DND-41 (cell line): ENCODE measurements around the gene SEPTIN5.

Source experiments
- ATAC-seq: fragments of 200-7000 bp; cut with Tn5 transposase; 3 replicates; pipeline ENCODE4 v1.9.1; 2021; ENCODE audit warnings: low read depth; ENCODE audit not compliant: insufficient read depth
- DNase-seq: peaks from one replicate; pipeline ENCODE4 v3.0.0-alpha.2; 2020
- H2AFZ ChIP-seq: 2 replicates; pipeline ENCODE4 v1.6.0; 2012; ENCODE audit warnings: low read depth, low read length
- H3K27ac ChIP-seq: 2 replicates; pipeline ENCODE4 v1.5.1; 2012; ENCODE audit warnings: low read length, inconsistent platforms
- H3K27me3 ChIP-seq: fragments of 200-600 bp; sonication (generic); 2 replicates; pipeline ENCODE4 v1.6.0; 2012; ENCODE audit warnings: low read length, mild to moderate bottlenecking, inconsistent platforms; ENCODE audit not compliant: insufficient read depth, poor library complexity
- H3K36me3 ChIP-seq: 2 replicates; pipeline ENCODE4 v1.5.1; 2012; ENCODE audit warnings: low read length, inconsistent platforms; ENCODE audit not compliant: insufficient read depth
- H3K4me1 ChIP-seq: 2 replicates; pipeline ENCODE4 v1.5.1; 2012; ENCODE audit warnings: mild to moderate bottlenecking, low read length; ENCODE audit not compliant: insufficient read depth
- H3K4me2 ChIP-seq: 2 replicates; pipeline ENCODE4 v1.6.0; 2012; ENCODE audit warnings: mild to moderate bottlenecking, moderate library complexity, low read length, inconsistent platforms; ENCODE audit not compliant: insufficient read depth
- H3K4me3 ChIP-seq, 2 experiments: fragments of 200-600 bp in 1 of 2; shearing (Covaris generic) in 1 of 2; 2 replicates each; pipeline ENCODE4 v1.5.1; 2012 to 2016; ENCODE audit warnings: inconsistent platforms in 2 of 2, low read length in 2 of 2, mild to moderate bottlenecking in 2 of 2, low read depth in 1 of 2, moderate library complexity in 1 of 2
- H3K79me2 ChIP-seq: 2 replicates; pipeline ENCODE4 v1.6.0; 2012; ENCODE audit warnings: low read length, inconsistent platforms; ENCODE audit not compliant: insufficient read depth
- H3K9ac ChIP-seq: 2 replicates; pipeline ENCODE4 v1.6.0; 2012; ENCODE audit warnings: low read depth, mild to moderate bottlenecking, inconsistent platforms, low read length, moderate library complexity
- H3K9me3 ChIP-seq: 2 replicates; pipeline ENCODE4 v1.5.1; 2012; ENCODE audit warnings: low read length, moderate library complexity, mild to moderate bottlenecking, inconsistent platforms; ENCODE audit not compliant: insufficient read depth, severe bottlenecking
- H4K20me1 ChIP-seq: 2 replicates; pipeline ENCODE4 v1.6.0; 2012; ENCODE audit warnings: low read length; ENCODE audit not compliant: insufficient read depth
- EZH2 ChIP-seq: IDR thresholded peaks from 3 replicates; pipeline ENCODE4 v1.6.1; 2012; ENCODE audit warnings: borderline replicate concordance, low read depth, mild to moderate bottlenecking, moderate library complexity, low read length, inconsistent platforms; ENCODE audit not compliant: severe bottlenecking
- TF ChIP-seq, protein P1 (sequence below): IDR thresholded peaks from 2 replicates; pipeline ENCODE4 v1.5.1; 2012; ENCODE audit warnings: borderline replicate concordance, low read length, moderate library complexity, mild to moderate bottlenecking; ENCODE audit not compliant: poor library complexity, severe bottlenecking; ENCODE audit errors: extremely low read depth

SEPTIN5 gene

DNA sequence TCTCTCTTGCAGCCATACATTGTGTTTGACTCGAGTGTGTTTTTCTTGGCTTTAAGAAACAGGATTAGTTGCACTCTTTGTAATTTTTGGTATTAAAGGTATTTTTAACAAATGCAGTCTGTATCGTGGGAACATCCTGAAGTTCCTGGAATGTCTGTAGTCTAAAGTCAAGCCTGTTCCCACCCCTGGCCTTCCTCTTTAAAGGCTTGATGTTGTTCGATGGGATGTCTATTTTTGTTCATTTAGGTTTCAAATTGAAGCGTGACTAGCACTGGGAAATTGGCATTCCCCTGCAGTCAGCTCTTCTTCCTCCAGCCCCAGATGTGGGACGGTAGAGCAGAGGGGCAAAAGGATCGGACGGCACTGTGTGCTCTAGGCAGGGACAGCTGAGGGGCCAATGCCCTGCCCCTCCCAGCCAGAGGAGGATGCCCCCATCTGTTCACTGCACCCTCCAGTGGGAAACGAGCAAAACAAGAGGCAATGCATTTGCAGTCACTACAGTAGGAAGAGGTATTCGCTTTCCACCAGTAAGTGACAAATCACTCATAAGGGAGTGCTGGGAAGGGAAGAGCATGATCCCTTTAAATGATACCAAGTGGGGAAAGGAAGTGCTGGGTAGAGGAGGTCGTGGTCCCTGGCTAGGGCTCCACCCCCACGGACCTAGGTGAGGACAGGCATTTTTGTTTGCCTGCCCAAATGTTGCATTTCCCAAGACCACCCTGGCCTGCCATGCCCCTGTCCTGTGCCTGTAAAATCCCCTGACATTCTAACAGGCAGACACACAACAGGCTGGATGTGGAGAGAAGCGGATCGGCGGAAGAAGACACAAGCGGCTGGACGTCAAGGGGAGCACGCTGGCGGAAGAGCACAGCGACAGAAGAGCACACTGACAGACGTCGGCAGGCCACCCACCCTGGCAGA lies 47.4 kb upstream of the SEPTIN5 start:
- ATAC-seq (no peak), DNase-seq (no peak)
- Histone ChIP-seq H3K4me1 (no peaks in the 10 kb centered on the region), H3K9ac (no peak overlapping the region), H2AFZ (no peak overlapping the region), H3K79me2 (no peaks in the 10 kb centered on the region), H3K36me3 (no peaks in the 10 kb centered on the region), H3K9me3 (no peaks in the 10 kb centered on the region), H3K27me3 (no peaks in the 10 kb centered on the region), H3K4me3 (no peak overlapping the region), H4K20me1 (no peaks in the 10 kb centered on the region; the same call in 1 of the 2 replicates), H3K27ac (no peak overlapping the region), H3K4me2 (no peak overlapping the region)
- TF ChIP-seq, protein P1, sequence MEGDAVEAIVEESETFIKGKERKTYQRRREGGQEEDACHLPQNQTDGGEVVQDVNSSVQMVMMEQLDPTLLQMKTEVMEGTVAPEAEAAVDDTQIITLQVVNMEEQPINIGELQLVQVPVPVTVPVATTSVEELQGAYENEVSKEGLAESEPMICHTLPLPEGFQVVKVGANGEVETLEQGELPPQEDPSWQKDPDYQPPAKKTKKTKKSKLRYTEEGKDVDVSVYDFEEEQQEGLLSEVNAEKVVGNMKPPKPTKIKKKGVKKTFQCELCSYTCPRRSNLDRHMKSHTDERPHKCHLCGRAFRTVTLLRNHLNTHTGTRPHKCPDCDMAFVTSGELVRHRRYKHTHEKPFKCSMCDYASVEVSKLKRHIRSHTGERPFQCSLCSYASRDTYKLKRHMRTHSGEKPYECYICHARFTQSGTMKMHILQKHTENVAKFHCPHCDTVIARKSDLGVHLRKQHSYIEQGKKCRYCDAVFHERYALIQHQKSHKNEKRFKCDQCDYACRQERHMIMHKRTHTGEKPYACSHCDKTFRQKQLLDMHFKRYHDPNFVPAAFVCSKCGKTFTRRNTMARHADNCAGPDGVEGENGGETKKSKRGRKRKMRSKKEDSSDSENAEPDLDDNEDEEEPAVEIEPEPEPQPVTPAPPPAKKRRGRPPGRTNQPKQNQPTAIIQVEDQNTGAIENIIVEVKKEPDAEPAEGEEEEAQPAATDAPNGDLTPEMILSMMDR = no peak
- no peak for TF ChIP-seq EZH2

DNA sequence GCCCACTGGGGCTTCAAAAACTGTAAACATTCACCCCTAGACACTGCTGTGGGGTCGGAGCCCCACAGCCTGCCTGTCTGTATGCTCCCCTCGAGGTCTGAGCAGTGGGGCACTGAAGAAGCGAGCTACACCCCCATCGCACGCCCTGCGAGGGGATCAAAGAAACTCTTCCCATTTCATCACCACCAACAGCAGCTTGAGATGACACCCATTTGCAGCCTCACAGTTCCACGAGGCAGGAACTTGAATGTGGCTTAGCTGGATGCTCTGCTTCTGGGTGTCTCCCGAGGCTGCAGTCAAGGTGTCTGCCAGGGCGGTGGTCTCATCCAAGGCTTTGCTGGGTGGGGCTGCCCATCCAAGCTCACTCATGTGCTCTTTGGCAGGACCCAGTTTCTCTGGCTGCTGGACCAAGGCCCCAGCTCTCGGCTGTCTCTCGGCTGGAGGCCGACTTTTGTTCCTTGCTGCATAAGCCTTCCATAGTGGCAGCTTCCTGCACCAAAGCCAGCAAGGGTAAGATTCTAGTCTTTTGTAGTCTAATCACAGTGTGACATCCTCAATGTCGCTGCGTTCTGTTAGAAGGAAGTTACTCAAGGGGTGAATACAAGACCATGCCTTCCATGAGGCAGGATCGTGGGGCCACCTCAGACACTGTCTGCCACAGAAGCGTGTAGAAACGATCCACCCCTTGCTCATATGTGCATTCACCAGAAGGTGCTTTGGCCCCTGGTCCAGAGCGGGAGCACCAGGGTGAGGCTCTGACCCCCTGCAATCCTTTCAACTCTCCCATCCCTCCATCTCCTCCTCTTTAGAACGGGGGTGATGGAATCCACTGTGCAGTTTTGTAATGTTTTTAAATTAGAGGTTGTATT lies 46.2 kb upstream of the SEPTIN5 start:
- Histone ChIP-seq H3K27me3 (no peaks in the 10 kb centered on the region), H3K9ac (no peak overlapping the region), H3K79me2 (no peaks in the 10 kb centered on the region), H3K27ac (no peak overlapping the region), H2AFZ (no peak overlapping the region), H3K36me3 (no peaks in the 10 kb centered on the region), H3K4me3 (no peak overlapping the region), H3K9me3 (no peaks in the 10 kb centered on the region), H4K20me1 (no peaks in the 10 kb centered on the region; the same call in 1 of the 2 replicates), H3K4me1 (no peaks in the 10 kb centered on the region), H3K4me2 (no peak overlapping the region)
- no peak for TF ChIP-seq EZH2
- TF ChIP-seq, protein P1 = no peak
- DNase-seq (no peak), ATAC-seq (no peak)

DNA sequence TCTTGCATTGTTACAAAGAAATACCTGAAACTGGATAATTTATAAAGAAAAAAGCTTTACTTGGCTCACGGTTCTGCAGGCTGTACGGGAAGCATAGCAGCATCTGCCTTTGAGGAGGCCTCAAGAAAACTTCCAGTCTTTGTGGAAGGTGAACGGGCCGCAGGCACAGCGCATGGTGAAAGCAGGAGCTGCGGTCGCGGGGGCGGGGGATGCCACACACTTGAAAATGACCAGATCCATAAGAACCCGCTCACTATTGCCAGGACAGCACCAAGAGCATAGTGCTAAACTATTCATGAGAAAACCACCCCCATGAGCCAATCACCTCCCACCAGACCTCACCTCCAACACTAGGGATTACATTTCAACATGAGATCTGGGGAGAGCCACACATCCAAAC lies 45.6 kb upstream of the SEPTIN5 start:
- Histone ChIP-seq H3K27ac (no peak overlapping the region), H4K20me1 (no peaks in the 10 kb centered on the region), H3K4me2 (no peak overlapping the region), H2AFZ (no peak overlapping the region), H3K4me3 (no peak overlapping the region), H3K4me1 (no peaks in the 10 kb centered on the region), H3K27me3 (no peaks in the 10 kb centered on the region), H3K79me2 (no peaks in the 10 kb centered on the region), H3K36me3 (no peaks in the 10 kb centered on the region), H3K9ac (no peak overlapping the region), H3K9me3 (no peaks in the 10 kb centered on the region)
- ATAC-seq = no peak
- DNase-seq = no peak
- TF ChIP-seq, protein P1 = no peak
- no peak for TF ChIP-seq EZH2
